GM12878 (cell line): ENCODE measurements around the gene RAI2. TPM values are rescaled to one million over a fixed set of nuclear protein-coding genes. Genes with fewer than 3 reads are reported as not detected.

Experiments
- ATAC-seq: fragments of 200-7000 bp; cut with Tn5 transposase; 3 replicates; pipeline ENCODE4 v1.9.1; 2020; ENCODE audit warnings: mild to moderate bottlenecking, moderate library complexity
- BruUV-seq: library from RNA; stranded (reverse); fragments of 400-500 nt; replicated peaks from 2 replicates; lab custom pipeline; 2021; lab: Mats Ljungman, UMichigan
- CTCF ChIA-PET: fragments of 300-600 bp; sonication (Branson Sonifier 250); formaldehyde crosslinking; extraction: SDS; loops from one replicate; lab custom pipeline; 2021; ENCODE audit warnings: inconsistent platforms; lab: Yijun Ruan, JAX
- POLR2A ChIA-PET: fragments of 350-600 bp; formaldehyde crosslinking; extraction: SDS; loops from one replicate; lab custom pipeline; 2021; ENCODE audit warnings: inconsistent platforms; lab: Charles Lee
- RAD21 ChIA-PET: fragments of 300-600 bp; sonication (Branson Sonifier 250); formaldehyde crosslinking; loops from one replicate; lab custom pipeline; 2023; ENCODE audit warnings: antibody characterized with exemption; ENCODE audit not compliant: unreplicated experiment; lab: Charles Lee
- SMC1A ChIA-PET: fragments of 300-600 bp; sonication (Branson Sonifier 250); formaldehyde crosslinking; loops from one replicate; lab custom pipeline; 2023; ENCODE audit not compliant: unreplicated experiment, uncharacterized antibody; lab: Charles Lee
- DNase-seq: peaks from one replicate; pipeline ENCODE4 v3.0.0-alpha.2; 2011; ENCODE audit warnings: low read depth, low spot score
- FAIRE-seq: peaks from 3 replicates; lab custom pipeline; 2011; peaks lifted over from hg19 to GRCh38; lab: Jason Lieb, UNC
- H2AFZ ChIP-seq: 2 replicates; pipeline ENCODE4 v1.6.0; 2011; ENCODE audit warnings: low read depth, low read length, control low read depth; ENCODE audit not compliant: control insufficient read depth
- H3K27ac ChIP-seq: 2 replicates; pipeline ENCODE4 v1.5.1; 2011; ENCODE audit warnings: control low read depth; ENCODE audit not compliant: control insufficient read depth, insufficient read depth
- H3K27me3 ChIP-seq, 2 experiments: replicated peaks in 1 of 2; 2 replicates each; pipeline versions ENCODE4 v1.6.0 to v1.6.1; 2011; ENCODE audit warnings: low read length in 1 of 2; ENCODE audit not compliant: control insufficient read depth in 2 of 2, insufficient read depth in 2 of 2
- H3K36me3 ChIP-seq, 2 experiments: 2 replicates each; pipeline ENCODE4 v1.5.1; 2011; ENCODE audit warnings: low read length in 1 of 2; ENCODE audit not compliant: control insufficient read depth in 2 of 2, insufficient read depth in 2 of 2
- H3K4me1 ChIP-seq: 2 replicates; pipeline ENCODE4 v1.6.1; 2011; ENCODE audit warnings: mild to moderate bottlenecking, low read length, moderate library complexity, mixed read lengths; ENCODE audit not compliant: control insufficient read depth, insufficient read depth
- H3K4me2 ChIP-seq: 2 replicates; pipeline ENCODE4 v1.6.0; 2011; ENCODE audit warnings: control low read depth; ENCODE audit not compliant: control insufficient read depth, insufficient read depth
- H3K4me3 ChIP-seq: fragments of 200-600 bp; sonication (generic); 2 replicates; pipeline ENCODE4 v1.5.1; 2016
- H3K79me2 ChIP-seq: 2 replicates; pipeline ENCODE4 v1.6.0; 2011; ENCODE audit warnings: low read length; ENCODE audit not compliant: control insufficient read depth, insufficient read depth
- H3K9ac ChIP-seq: 2 replicates; pipeline ENCODE4 v1.8.0; 2011; ENCODE audit warnings: low read length, control low read depth, mixed read lengths; ENCODE audit not compliant: control insufficient read depth, insufficient read depth
- H3K9me3 ChIP-seq: replicated peaks from 3 replicates; pipeline ENCODE4 v1.5.1; 2011; ENCODE audit warnings: mild to moderate bottlenecking, low read length; ENCODE audit not compliant: control insufficient read depth, insufficient read depth
- H4K20me1 ChIP-seq: 2 replicates; pipeline ENCODE4 v1.6.0; 2011; ENCODE audit not compliant: control insufficient read depth, insufficient read depth
- ATF7 ChIP-seq: fragments of 450-650 bp; IDR thresholded peaks from 2 replicates; pipeline ENCODE4 v1.6.1; 2016; ENCODE audit warnings: low read depth, mild to moderate bottlenecking
- BRCA1 ChIP-seq: IDR thresholded peaks from 2 replicates; pipeline ENCODE4 v1.6.1; 2011; ENCODE audit warnings: low read depth, low read length, improper control_type of control experiment
- CHD4 ChIP-seq: fragments of 200-600 bp; sonication (generic); IDR thresholded peaks from 2 replicates; pipeline ENCODE4 v1.6.1; 2016; ENCODE audit warnings: mild to moderate bottlenecking
- EZH2 ChIP-seq: IDR thresholded peaks from 2 replicates; pipeline ENCODE4 v1.6.1; 2012; ENCODE audit warnings: low read depth, mild to moderate bottlenecking, control low read depth, inconsistent platforms, low read length, borderline replicate concordance; ENCODE audit not compliant: control insufficient read depth
- HDGF ChIP-seq: fragments of 450-650 bp; IDR thresholded peaks from 2 replicates; pipeline ENCODE4 v1.6.1; 2016; ENCODE audit warnings: antibody characterized with exemption
- IRF3 ChIP-seq: fragments of 450-650 bp; IDR thresholded peaks from 2 replicates; pipeline ENCODE4 v1.6.1; 2014; ENCODE audit warnings: mild to moderate bottlenecking
- KAT2A ChIP-seq: conservative IDR thresholded peaks from 2 replicates; pipeline ENCODE4 v1.6.1; 2011; ENCODE audit warnings: low read depth, low read length; ENCODE audit not compliant: control insufficient read depth
- MYC ChIP-seq: IDR thresholded peaks from 2 replicates; pipeline ENCODE4 v1.6.1; 2011; ENCODE audit warnings: mild to moderate bottlenecking, low read length, moderate library complexity, inconsistent platforms; ENCODE audit not compliant: insufficient read depth, insufficient replicate concordance, insufficient read length, severe bottlenecking
- NRF1 ChIP-seq: conservative IDR thresholded peaks from 2 replicates; pipeline ENCODE4 v1.6.1; 2011; ENCODE audit warnings: mild to moderate bottlenecking, low read depth, low read length, improper control_type of control experiment
- SMAD1 ChIP-seq: fragments of 450-650 bp; IDR thresholded peaks from 2 replicates; pipeline ENCODE4 v1.6.1; 2018; ENCODE audit warnings: mild to moderate bottlenecking, low read depth; ENCODE audit not compliant: partially characterized antibody
- SMAD5 ChIP-seq: IDR thresholded peaks from 2 replicates; pipeline ENCODE4 v1.6.1; 2016; ENCODE audit warnings: antibody characterized with exemption, low read depth
- SRF ChIP-seq, 2 experiments: IDR thresholded peaks; 2 replicates each; pipeline ENCODE4 v1.6.1; 2011; ENCODE audit warnings: low read depth in 2 of 2, low read length in 2 of 2, mild to moderate bottlenecking in 1 of 2, moderate library complexity in 1 of 2
- WGBS: methylation state at CpG from one replicate; pipeline ENCODE4 v1.1.6; 2016; ENCODE audit warnings: low lambda C conversion rate; ENCODE audit not compliant: insufficient replicate concordance, insufficient coverage; ENCODE audit errors: missing lambda C conversion rate; 5-methylcytosine and 5-hydroxymethylcytosine counted together
- in situ Hi-C: fragments of 300-500 bp; cut with MboI; formaldehyde crosslinking; loops from 9 replicates; pipeline ENCODE4 v1.14.3; 2018; ENCODE audit warnings: mixed read lengths
- intact Hi-C: fragments of 100-400 bp; cut with micrococcal nuclease; formaldehyde crosslinking; loops from one replicate; pipeline ENCODE4 v1.14.2; 2022; ENCODE audit not compliant: unreplicated experiment
- polyA plus RNA-seq, 11 experiments: library from polyadenylated mRNA; depleted of rRNA in 4 of 11; unstranded in 6 of 11; stranded (reverse) in 5 of 11; fragments of >200 nt; fragmentation: Nextera tagmentation in 4 of 11; fragmentation: Illumina TruSeq in 1 of 11; extraction: Ambion mirVana in 4 of 11; extraction: Trizol in 1 of 11; gene quantifications; 1 replicate in 1 of 11; 2 replicates in 10 of 11; pipeline versions ENCODE4 v1.2.1 to v1.2.3, GENCODE V29; 2011 to 2016; ENCODE audit warnings: inconsistent platforms in 2 of 11, missing spikeins in 2 of 11, low read depth in 1 of 11
- total RNA-seq, 4 experiments: library from RNA; depleted of rRNA in 3 of 4; stranded (reverse); fragments of >200 nt in 3 of 4; fragmentation: Illumina TruSeq in 1 of 4; extraction: Trizol in 1 of 4; gene quantifications; 2 replicates each; pipeline versions ENCODE4 v1.2.1 to v1.2.3, GENCODE V29; 2013 to 2021

Gene RAI2
- total and polyA plus RNA-seq, 10 of the 15 experiments (the other 5 are each of a cell fraction or from before 2014, with no cell fraction given), result not detected

- H3K4me1 ChIP-seq, result no peaks in the 10 kb centered on the region
- POLR2A ChIA-PET, result no interaction called here
- H3K9me3 ChIP-seq, result no peaks in the 10 kb centered on the region
- no peak overlapping the region for H3K4me3 ChIP-seq
- CTCF ChIA-PET, result interaction anchor here (1.2 kb wide), 1 partner anchor 575 kb away, joined by 3 read pairs; no protein-coding TSS in a partner anchor
- no peaks in the 10 kb centered on the region for H3K27me3 ChIP-seq
- no peak for ATAC-seq
- SMC1A ChIA-PET, result interaction anchor here (1.8 kb wide), 1 partner anchor 9 kb away, joined by 5 read pairs; no protein-coding TSS in a partner anchor
- intact Hi-C loops (no loop called here), in situ Hi-C loops (no loop called here)
- H3K79me2 ChIP-seq, result no peaks in the 10 kb centered on the region
- H4K20me1 ChIP-seq, result no peaks in the 10 kb centered on the region
- RAD21 ChIA-PET, result no interaction called here
- BruUV-seq, result no TSS peak
- 24% methylated on average over 4 of the region's 4 CpGs for WGBS
- no peak for TF ChIP-seq SMAD1
- no peak for TF ChIP-seq KAT2A
- no peak for TF ChIP-seq EZH2
- TF ChIP-seq CHD4, result no peak
- no peak for TF ChIP-seq NRF1
- TF ChIP-seq IRF3, result no peak
- no peak for TF ChIP-seq BRCA1
- TF ChIP-seq ATF7, result no peak
- TF ChIP-seq SRF (IDR thresholded peaks at IDR 0.05; ENCODE audit: low read depth in 2 of 2, low read length in 2 of 2), result no peak
- TF ChIP-seq HDGF, result no peak
- TF ChIP-seq SMAD5, result no peak
- no peak for TF ChIP-seq MYC
- no peak for FAIRE-seq
- H3K9ac ChIP-seq, result no peak overlapping the region
- DNase-seq, result no peak
- no peak overlapping the region for H3K4me2 ChIP-seq
- H3K36me3 ChIP-seq, result no peaks in the 10 kb centered on the region
- H3K27ac ChIP-seq, result no peak overlapping the region
- no peak overlapping the region for H2AFZ ChIP-seq
Observed at GRCh38 chrX:17803449-17803848, 57.6 kb downstream of the RAI2 start.
